ENCODE results near the gene GNA14. TPM values are rescaled to one million over a fixed set of nuclear protein-coding genes. Genes with fewer than 3 reads are reported as not detected.

The GNA14 gene
- total RNA-seq, 3 donors from 2014 or later, result 1.8 to 2.9 (median 2.0) TPM

DNA sequence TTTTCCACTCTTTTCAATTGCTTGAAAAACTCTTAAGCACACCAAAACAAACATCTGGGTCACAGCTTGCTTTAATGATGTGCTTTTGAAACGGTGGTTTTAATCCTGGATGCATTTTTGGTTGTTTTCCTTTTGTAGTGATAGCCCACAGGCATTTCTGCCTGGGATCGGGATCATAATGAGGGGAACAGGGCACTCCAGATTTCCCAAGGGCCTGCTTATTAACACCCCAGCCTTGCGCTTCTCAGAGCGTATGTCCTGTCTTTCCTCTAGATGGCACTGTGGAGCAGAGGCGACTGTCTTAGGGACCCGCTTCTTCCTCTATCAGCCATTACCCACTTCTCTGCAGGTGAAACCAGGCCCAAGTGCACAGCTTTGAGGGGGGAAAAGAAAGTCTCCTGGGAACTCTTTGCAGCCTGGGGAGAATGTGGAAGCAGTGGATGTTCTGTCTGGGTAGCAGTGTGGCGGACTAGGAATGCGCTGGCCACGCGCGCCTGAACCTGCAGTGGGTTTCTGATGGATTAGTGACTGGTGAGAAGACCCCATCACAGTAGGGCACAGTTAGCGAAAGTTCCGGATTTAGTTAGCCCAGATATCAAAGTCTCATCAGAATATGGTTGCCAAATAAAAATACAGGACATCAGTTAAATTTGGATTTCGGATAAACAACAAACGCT, 190.1 kb downstream of the GNA14 start:
- intact Hi-C loops (cut with DNase I; ENCODE audit: low total_unique reads), result no loop called here
- H3K9me3 ChIP-seq, result no peaks in the 10 kb centered on the region
- TF ChIP-seq, protein P1, sequence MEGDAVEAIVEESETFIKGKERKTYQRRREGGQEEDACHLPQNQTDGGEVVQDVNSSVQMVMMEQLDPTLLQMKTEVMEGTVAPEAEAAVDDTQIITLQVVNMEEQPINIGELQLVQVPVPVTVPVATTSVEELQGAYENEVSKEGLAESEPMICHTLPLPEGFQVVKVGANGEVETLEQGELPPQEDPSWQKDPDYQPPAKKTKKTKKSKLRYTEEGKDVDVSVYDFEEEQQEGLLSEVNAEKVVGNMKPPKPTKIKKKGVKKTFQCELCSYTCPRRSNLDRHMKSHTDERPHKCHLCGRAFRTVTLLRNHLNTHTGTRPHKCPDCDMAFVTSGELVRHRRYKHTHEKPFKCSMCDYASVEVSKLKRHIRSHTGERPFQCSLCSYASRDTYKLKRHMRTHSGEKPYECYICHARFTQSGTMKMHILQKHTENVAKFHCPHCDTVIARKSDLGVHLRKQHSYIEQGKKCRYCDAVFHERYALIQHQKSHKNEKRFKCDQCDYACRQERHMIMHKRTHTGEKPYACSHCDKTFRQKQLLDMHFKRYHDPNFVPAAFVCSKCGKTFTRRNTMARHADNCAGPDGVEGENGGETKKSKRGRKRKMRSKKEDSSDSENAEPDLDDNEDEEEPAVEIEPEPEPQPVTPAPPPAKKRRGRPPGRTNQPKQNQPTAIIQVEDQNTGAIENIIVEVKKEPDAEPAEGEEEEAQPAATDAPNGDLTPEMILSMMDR (IDR thresholded peaks at IDR 0.05), result peak; percentile 36 to 70 (median 50)
- no peak for TF ChIP-seq POLR2AphosphoS5 (IDR thresholded peaks at IDR 0.05)
- peak overlapping the region in 1 of 2 donors; percentile 3 for H3K27ac ChIP-seq
- peak in 1 of 2 donors; percentile 32 for DNase-seq (ENCODE audit: low spot score in 2 of 2)
- H3K36me3 ChIP-seq, result no peaks in the 10 kb centered on the region
- H3K4me3 ChIP-seq, result no peak overlapping the region
- no peaks in the 10 kb centered on the region for H3K27me3 ChIP-seq
- H3K4me1 ChIP-seq, result no peaks in the 10 kb centered on the region

DNA sequence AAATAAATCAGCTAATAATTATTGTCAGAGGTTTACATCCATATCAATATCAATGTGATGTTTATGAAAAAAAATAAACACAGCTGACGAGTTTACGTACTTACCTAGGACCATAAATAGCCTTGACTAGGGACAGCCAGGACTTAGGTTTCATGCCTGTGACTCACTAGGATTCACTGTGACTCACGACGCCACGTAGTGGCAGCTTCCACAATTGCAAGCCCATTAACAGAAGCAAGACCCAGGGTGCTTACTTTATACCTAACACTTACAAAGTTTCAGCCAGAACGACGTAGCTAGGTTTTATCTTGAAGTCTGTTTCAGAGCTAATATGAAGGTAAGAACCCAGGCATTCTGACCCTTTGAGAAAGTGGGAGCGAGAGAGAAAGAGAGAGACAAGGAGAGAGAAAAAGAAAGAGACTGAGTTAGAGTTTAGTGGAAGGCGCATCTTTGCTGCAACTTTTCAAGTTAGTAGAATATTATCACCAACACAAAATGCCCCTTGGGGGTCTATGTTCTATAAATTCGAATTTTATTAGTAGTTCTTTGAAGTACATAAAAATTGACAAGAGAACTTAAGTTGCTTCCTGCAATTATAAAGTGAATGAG, 191.2 kb downstream of the GNA14 start:
- DNase-seq (ENCODE audit: low spot score in 2 of 2), result peak; percentile 70 to 85
- intact Hi-C loops (cut with DNase I; ENCODE audit: low total_unique reads), result no loop called here
- Histone ChIP-seq H3K4me1 (no peaks in the 10 kb centered on the region), H3K4me3 (no peak overlapping the region), H3K9me3 (no peaks in the 10 kb centered on the region), H3K27me3 (no peaks in the 10 kb centered on the region), H3K36me3 (no peaks in the 10 kb centered on the region), H3K27ac (no peak overlapping the region)
- TF ChIP-seq POLR2AphosphoS5 (IDR thresholded peaks at IDR 0.05) (no peak), POLR2A (IDR thresholded peaks at IDR 0.05) (no peak)
- TF ChIP-seq, protein P1 (IDR thresholded peaks at IDR 0.05), result peak; percentile 84 to 87 (median 85)

DNA sequence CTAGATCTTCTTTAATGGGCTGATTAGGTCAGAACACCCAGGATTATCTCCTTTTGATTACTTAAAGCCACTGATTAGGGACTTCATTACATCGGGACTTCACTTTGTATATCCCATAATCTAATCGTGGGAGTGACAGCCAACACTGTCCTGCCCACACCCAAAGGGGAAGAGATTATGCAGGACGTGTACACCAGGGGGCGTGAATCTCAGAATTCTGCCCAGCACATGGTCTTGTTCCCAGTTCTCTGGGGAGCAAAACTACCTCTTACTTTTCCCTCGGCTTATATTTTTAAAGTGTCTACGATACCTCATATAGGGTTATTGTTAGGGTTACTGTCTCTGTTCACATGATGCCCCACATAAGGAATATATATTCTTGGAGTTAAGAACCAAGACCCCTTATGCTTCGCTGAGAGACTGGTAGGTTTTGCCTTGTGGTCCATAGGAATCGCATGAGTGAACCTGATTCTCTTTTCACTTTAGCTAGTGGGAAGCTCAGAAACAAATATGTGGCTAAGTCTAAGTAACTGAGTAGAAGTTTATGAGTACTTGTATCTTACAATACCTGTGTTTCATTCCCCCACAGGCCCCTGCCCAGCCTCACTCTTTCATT, 192.7 kb downstream of the GNA14 start:
- DNase-seq (ENCODE audit: low spot score in 2 of 2), result no peak
- intact Hi-C loops (cut with DNase I; ENCODE audit: low total_unique reads), result no loop called here
- TF ChIP-seq POLR2A (IDR thresholded peaks at IDR 0.05), result no peak
- TF ChIP-seq, protein P1 (IDR thresholded peaks at IDR 0.05), result peak in 1 of 3 donors; percentile 28
- Histone ChIP-seq H3K27me3 (no peaks in the 10 kb centered on the region), H3K4me3 (no peak overlapping the region), H3K27ac (no peak overlapping the region), H3K36me3 (no peaks in the 10 kb centered on the region), H3K9me3 (no peaks in the 10 kb centered on the region), H3K4me1 (no peaks in the 10 kb centered on the region)

DNA sequence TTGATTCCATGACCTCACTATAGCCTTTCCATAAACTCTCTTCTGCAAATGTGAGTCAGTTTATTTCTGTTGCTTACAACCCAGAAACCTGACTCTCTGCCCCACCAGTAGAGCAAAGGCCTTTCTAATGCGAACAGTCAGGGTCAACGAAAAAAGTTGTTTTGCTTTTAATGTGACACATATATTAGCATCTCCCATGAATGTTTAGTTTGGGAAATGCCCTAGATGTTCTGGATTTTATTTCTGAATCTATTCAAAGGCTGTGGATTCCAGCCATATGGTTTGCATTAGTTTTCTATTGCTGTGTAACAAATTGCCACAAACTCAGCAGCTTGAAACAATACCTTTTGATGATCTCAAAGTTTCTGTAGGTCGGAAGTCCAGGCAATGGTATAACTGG, 193.5 kb downstream of the GNA14 start:
- H3K27me3 ChIP-seq, result no peaks in the 10 kb centered on the region
- no peaks in the 10 kb centered on the region for H3K36me3 ChIP-seq
- no peak overlapping the region for H3K27ac ChIP-seq
- H3K4me1 ChIP-seq, result no peaks in the 10 kb centered on the region
- no peaks in the 10 kb centered on the region for H3K9me3 ChIP-seq
- no peak for DNase-seq (ENCODE audit: low spot score in 2 of 2)
- H3K4me3 ChIP-seq, result no peak overlapping the region
- TF ChIP-seq POLR2A (IDR thresholded peaks at IDR 0.05) (no peak), POLR2AphosphoS5 (IDR thresholded peaks at IDR 0.05) (no peak)
- TF ChIP-seq, protein P1 (IDR thresholded peaks at IDR 0.05), result no peak
- intact Hi-C loops (cut with DNase I; ENCODE audit: low total_unique reads), result no loop called here

All from breast epithelium (tissue), 4 donors.